Transverse colon (tissue), 4 donors: ENCODE measurements around the gene CCDC6. TPM values are rescaled to one million over a fixed set of nuclear protein-coding genes. Genes with fewer than 3 reads are reported as not detected.

Experiments
- DNase-seq: peaks from one replicate; pipeline ENCODE4 v3.0.0-alpha.2; 2019
- H3K27ac ChIP-seq, 4 donors: fragments of 200-600 bp; sonication (generic); 2 replicates each; pipeline ENCODE4 v1.5.1; 2016 to 2018; ENCODE audit warnings: inconsistent platforms in 4 of 4
- H3K27me3 ChIP-seq: fragments of 200-600 bp; sonication (generic); 2 replicates; pipeline ENCODE4 v1.5.1; 2017; ENCODE audit warnings: inconsistent platforms
- H3K36me3 ChIP-seq, 4 donors: fragments of 200-600 bp; sonication (generic); 2 replicates each; pipeline ENCODE4 v1.5.1; 2017 to 2019; ENCODE audit warnings: inconsistent platforms in 4 of 4
- H3K4me1 ChIP-seq, 4 donors: fragments of 200-600 bp; sonication (generic); 2 replicates each; pipeline ENCODE4 v1.5.1; 2017 to 2020; ENCODE audit warnings: inconsistent platforms in 4 of 4
- H3K4me3 ChIP-seq, 4 donors: fragments of 200-600 bp; sonication (generic); 1 replicate in 1 of 4; 2 replicates in 3 of 4; pipeline versions ENCODE4 v1.5.1 to v1.6.1; 2017 to 2019; ENCODE audit warnings: inconsistent platforms in 4 of 4
- H3K9me3 ChIP-seq, 2 donors: fragments of 200-600 bp; sonication (generic); 2 replicates each; pipeline ENCODE4 v1.5.1; 2017 to 2019; ENCODE audit warnings: inconsistent platforms in 2 of 2
- CTCF ChIP-seq, 5 experiments: fragments of 200-600 bp in 3 of 5; fragments of 450-650 bp in 2 of 5; sonication (generic) in 3 of 5; IDR thresholded peaks; 1 replicate in 2 of 5; 2 replicates in 3 of 5; pipeline ENCODE4 v1.5.1; 2016 to 2017; ENCODE audit warnings: antibody characterized with exemption in 5 of 5, inconsistent platforms in 3 of 5, mild to moderate bottlenecking in 2 of 5, moderate library complexity in 1 of 5
- EP300 ChIP-seq: sonication (generic); formaldehyde crosslinking; IDR thresholded peaks from one replicate; pipeline ENCODE4 v1.6.1; 2017; ENCODE audit warnings: antibody characterized with exemption, low read depth
- POLR2A ChIP-seq: fragments of 450-650 bp; IDR thresholded peaks from one replicate; pipeline ENCODE4 v1.6.1; 2016; ENCODE audit warnings: antibody characterized with exemption, mild to moderate bottlenecking, moderate library complexity
- POLR2AphosphoS5 ChIP-seq, 3 donors: sonication (generic); formaldehyde crosslinking; IDR thresholded peaks; one replicate each; pipeline ENCODE4 v1.6.1; 2016; ENCODE audit warnings: antibody characterized with exemption in 3 of 3
- WGBS, 2 donors: methylation state at CpG; one replicate each; pipeline ENCODE4 v1.1.5; 2018; ENCODE audit warnings: low coverage in 1 of 2; 5-methylcytosine and 5-hydroxymethylcytosine counted together
- in situ Hi-C, 4 donors: fragments of 200-750 bp; cut with MboI; loops; one replicate each; pipeline versions ENCODE4 v1.15.0 to v1.15.1; 2017; ENCODE audit warnings: low sequenced_read_pairs in 3 of 4, low pct_ligation_motif_present in 1 of 4, low pct_unique_long_range_greater_than_20kb in 1 of 4
- intact Hi-C: fragments of 100-400 bp; cut with DNase I; formaldehyde crosslinking; loops from one replicate; pipeline ENCODE4 v1.15.1; 2023; ENCODE audit warnings: low total_unique reads
- total RNA-seq, 4 donors: library from RNA; depleted of rRNA; stranded (reverse); fragments of >200 nt; gene quantifications; one replicate each; pipeline ENCODE4 v1.1.0, GENCODE V29; 2016

CCDC6 gene
- total RNA-seq, 4 donors from 2014 or later, result 26.2 to 56.7 (median 49.5) TPM

- Histone ChIP-seq H3K36me3 (no peaks in the 10 kb centered on the region), H3K4me3 (no peak overlapping the region), H3K9me3 (peaks cover 0 to 9% of the 10 kb centered on the region in 2 donors), H3K4me1 (no peaks in the 10 kb centered on the region), H3K27me3 (no peaks in the 10 kb centered on the region), H3K27ac (no peak overlapping the region)
- no peak for TF ChIP-seq POLR2A
- TF ChIP-seq CTCF (IDR thresholded peaks at IDR 0.05), result no peak
- no peak for TF ChIP-seq EP300
- TF ChIP-seq POLR2AphosphoS5 (IDR thresholded peaks at IDR 0.05), result no peak
- intact Hi-C loops (no loop called here), in situ Hi-C loops (no loop called here)
- WGBS, 2 donors, result 65 to 71% methylated on average over 3 of the region's 3 CpGs
- no peak for DNase-seq
Measured at GRCh38 chr10:59757966-59758365, 148.4 kb downstream of the CCDC6 start.

- Histone ChIP-seq H3K27me3 (no peaks in the 10 kb centered on the region), H3K27ac (no peak overlapping the region), H3K9me3 (peaks cover 0 to 6% of the 10 kb centered on the region in 2 donors), H3K4me3 (no peak overlapping the region), H3K36me3 (no peaks in the 10 kb centered on the region), H3K4me1 (no peaks in the 10 kb centered on the region)
- in situ Hi-C loops, result no loop called here
- no peak for TF ChIP-seq CTCF (IDR thresholded peaks at IDR 0.05)
- TF ChIP-seq POLR2A, result no peak
- intact Hi-C loops, result no loop called here
- 92 to 95% methylated on average over 4 of the region's 4 CpGs for WGBS, 2 donors
- no peak for DNase-seq
Measured at GRCh38 chr10:59754951-59755350, 151.4 kb downstream of the CCDC6 start.

GRCh38 chr10:59753267-59753666 is 153.1 kb downstream of the CCDC6 start, which contains the start of gene MRLN:
Gene MRLN, minus strand, starts transcription at chr10:59753455.
- H3K27me3 ChIP-seq, result no peaks in the 10 kb centered on the region
- 47 to 60% methylated on average over 3 of the region's 3 CpGs for WGBS, 2 donors
- in situ Hi-C loops, result no loop called here

GRCh38 chr10:59752278-59752940 is 153.9 kb downstream of the CCDC6 start:
- H3K27ac ChIP-seq, result no peak overlapping the region
- H3K4me1 ChIP-seq, result peaks cover 0 to 4% (median 0%) of the 10 kb centered on the region in 4 donors
- 63 to 65% methylated on average over 2 of the region's 2 CpGs for WGBS, 2 donors
- in situ Hi-C loops (no loop called here), intact Hi-C loops (no loop called here)
- H3K9me3 ChIP-seq, result no peaks in the 10 kb centered on the region
- no peaks in the 10 kb centered on the region for H3K36me3 ChIP-seq
- no peak overlapping the region for H3K4me3 ChIP-seq
- no peak for DNase-seq
- TF ChIP-seq EP300, result no peak
- no peaks in the 10 kb centered on the region for H3K27me3 ChIP-seq

More at GRCh38 chr10:59753267-59753666, 153.1 kb downstream of the CCDC6 start, which contains the start of gene MRLN:
- Histone ChIP-seq H3K9me3 (no peaks in the 10 kb centered on the region), H3K36me3 (no peaks in the 10 kb centered on the region), H3K4me3 (no peak within 1 kb of the TSS), H3K27ac (no peak within 1 kb of the TSS), H3K4me1 (peaks cover 0 to 4% (median 0%) of the 10 kb centered on the region in 4 donors)
- DNase-seq, result no peak
- intact Hi-C loops, result no loop called here
- TF ChIP-seq EP300 (no peak), POLR2AphosphoS5 (IDR thresholded peaks at IDR 0.05) (no peak), CTCF (IDR thresholded peaks at IDR 0.05) (no peak), POLR2A (no peak)
